NCI-H2227 treated with DMSO at 0.1 percent for 48 hours (cell line): ENCODE data around the gene NHERF2.
A peak's percentile ranks its signal among the peaks of the same experiment; 100 is the strongest.

Source experiments
- DNase-seq: peaks from one replicate; lab custom pipeline; 2025; lab: John Stamatoyannopoulos, UW

NHERF2 gene

DNA sequence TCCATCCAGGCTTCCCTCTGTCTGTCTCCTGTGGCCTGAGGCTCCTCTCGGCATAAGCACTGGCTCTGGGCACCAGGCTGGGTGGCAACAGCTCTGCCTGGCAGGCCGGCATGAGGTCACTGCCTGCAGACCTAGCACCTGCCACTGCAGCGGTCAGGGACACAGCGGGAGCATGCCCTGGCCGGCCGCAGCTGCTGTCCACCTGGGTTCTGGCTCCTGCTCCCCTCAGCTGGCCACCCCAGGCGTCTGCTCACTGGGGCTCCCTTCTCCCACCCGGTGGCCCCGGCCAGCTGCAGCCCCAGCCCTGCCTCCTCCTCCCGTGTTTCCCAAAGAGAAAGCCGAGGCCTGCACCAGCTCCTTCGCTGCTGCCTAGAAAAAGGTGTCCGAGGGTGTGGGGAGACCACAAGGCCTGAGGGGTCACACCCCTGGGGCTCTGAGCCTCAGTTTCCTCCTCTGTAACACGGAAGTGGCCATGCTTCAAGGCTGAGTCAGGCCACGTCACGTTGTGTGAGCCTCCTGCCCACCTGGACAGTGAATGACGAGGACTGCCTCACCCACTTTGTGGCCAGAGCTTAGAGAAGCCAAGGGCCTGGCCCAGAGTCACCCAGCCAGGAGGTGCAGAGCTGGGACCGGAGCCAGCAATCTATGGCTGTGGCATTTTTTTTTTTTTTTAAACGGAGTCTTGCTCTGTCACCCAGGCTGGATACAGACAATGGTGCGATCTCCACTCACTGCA, 14.3 kb downstream of the NHERF2 start:
- DNase-seq = no peak

DNA sequence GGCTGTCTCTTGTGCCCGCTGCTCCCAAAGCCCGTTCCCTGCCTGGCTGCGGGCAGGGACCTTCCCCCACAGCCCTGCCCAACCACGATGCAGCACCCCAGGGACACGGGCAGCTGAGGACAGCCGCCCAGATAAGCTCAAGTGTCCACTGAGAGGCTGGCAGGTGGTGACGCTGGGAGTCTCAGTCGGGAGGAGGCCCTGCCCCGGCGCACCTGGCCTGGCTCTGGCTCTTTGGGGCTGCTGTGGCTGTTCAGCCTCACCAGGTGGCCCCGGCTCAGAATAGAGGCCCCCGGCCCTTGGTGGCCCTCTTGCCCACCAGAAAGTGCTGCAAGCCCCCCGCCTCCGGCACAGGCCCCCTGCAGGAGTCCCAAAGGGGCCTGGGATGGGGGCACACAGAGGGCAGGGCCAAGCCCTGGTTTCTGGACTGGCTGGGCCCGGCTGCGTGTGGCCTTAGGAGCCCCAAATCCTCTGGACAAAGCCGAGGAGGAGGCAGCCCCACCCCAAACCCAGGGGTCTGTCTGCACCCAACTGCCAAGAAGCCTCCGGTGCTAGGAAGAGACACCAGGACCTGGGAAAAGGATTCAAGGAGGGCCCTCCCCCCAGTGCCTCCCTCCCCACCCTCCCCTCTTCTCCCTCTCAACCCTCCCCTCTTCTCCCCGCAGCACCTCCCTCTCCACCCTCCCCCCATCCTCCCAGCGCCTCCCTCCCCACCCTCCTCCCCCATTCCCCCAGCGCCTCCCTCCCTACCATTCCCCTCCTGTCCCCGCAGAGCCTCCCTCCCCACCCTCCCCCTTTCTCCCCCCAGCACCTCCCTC, 15.7 kb downstream of the NHERF2 start:
- DNase-seq = no peak

DNA sequence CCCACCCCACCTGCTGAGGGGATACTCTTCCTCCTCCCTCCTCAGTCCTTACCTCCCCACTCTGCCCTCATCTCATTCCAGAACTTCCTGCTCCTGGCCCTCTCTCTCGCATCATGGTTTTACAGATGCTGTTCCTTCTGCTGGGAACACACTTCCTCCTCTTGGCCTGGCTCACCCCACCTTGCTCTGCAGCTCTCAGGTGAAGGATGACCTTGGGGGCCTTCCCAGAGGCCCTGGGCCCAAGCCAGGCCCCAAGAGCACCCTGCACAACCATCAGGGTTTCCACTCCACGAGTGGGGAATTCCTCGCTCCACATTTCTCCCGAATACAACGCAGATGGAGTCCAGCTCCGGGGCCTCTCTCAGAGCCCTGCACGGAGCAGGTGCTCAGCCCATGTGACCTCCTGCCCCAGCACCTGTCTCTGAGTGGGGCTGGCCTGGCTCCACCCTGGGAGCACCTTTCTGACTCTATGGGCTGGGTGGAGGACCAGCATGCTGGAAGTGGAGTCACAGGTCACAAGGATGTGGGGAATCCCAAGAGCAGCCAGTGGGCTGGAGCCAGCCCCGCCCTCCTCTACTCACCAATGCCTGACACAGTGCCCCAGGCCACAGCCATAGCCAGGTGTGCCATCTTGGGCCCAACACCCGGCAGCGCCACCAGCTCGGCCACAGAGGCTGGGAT, 16.4 kb downstream of the NHERF2 start:
- no peak for DNase-seq

DNA sequence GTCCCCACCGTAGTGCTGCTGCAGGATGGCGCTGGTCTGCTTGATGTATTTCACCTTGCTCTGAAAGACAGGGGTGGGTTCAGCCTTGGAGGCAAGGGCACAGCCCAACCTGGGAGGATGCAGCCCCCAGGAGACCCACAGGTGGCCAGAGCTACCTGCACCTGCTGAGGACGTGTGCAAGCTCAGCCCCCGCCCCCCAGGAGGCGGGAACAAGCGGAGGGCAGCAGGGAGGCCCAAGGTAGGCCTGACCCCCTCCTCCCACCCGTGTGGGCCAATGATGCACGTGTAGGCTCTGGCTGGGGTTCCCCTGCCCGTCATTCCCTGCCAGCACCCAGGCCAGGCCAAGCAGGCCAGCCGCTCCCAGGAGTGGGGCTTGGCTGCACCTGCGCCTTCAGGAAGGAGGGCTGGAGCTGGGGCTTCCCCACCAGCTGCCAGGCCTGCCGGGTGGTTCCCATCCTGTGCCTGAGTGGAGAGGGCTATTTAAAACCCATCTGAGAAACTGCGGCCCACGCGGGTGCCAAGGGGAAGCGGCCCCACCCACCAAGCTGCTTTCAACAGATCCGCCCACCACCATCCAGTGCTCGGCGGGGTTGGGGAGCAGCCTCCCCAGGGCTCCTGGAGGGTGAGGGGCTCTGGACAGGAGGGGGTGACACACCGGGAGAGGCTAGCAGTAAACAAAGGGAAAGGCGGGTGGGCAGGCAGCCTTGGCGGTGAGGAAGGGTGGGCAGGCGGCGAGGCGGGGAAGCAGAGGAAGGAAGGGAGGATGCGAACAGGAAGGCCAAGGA, 17.2 kb downstream of the NHERF2 start:
- no peak for DNase-seq

DNA sequence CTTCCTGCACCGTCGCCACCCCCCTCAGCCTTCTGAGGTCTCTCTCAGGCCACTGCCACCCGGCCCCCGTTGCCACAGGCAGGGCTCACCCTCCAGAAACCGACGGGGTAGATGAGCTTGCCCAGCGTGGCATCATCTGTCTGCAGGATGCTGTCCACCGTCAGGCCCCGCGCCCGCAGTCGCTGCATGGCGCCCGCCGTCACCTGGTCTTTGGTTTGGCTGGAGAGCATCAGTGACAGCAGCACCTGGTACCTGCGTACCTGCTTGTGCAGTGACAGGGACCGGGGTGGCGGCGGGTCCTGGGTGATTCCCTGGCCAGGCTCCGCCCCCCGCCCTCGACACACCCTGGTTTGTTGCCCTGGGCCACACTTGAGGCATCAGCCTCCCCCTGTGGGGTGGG, 17.8 kb downstream of the NHERF2 start:
- DNase-seq = no peak

DNA sequence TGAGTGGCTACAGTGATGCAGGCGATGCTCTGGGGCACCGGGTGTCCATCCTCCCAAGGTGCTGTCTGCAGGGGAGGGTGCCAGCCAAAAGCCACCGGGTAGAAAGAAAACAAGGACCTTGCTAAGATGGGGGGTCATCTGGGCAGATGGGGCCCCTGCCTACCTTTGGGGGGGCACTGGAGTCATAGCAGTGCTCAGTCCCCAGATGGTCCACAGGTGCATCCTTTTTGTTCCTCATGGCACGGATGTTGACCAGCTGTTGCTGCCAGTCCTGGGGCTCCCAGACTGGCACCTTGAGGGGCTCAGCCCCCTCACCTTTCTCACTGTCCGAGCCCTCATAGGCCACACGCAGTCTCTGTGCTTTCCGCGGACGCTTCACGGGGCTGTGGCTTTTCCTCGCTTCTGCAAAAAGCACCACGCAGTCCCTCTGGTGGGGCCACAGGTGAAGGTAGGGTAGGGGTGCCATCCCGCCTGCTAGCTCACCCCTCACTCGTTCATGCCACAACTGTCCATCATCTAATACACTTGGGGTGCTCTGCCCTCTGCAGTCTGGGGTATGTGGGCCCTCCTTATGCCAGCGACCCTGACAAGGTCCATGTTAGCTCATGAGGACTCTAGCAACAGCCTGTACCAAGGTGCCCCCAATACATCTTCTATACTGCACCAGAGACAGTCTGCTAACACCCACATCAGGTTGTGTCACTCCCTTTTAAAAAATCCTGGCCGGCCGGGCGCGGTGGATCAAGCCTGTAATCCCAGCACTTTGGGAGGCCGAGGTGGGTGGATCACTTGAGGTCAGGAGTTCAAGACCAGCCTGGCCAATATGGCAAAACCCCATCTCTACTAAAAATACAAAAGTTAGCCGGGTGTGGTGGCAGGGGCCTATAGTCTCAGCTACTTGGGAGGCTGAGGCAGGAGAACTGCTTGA, 19.5 kb downstream of the NHERF2 start:
- no peak for DNase-seq

DNA sequence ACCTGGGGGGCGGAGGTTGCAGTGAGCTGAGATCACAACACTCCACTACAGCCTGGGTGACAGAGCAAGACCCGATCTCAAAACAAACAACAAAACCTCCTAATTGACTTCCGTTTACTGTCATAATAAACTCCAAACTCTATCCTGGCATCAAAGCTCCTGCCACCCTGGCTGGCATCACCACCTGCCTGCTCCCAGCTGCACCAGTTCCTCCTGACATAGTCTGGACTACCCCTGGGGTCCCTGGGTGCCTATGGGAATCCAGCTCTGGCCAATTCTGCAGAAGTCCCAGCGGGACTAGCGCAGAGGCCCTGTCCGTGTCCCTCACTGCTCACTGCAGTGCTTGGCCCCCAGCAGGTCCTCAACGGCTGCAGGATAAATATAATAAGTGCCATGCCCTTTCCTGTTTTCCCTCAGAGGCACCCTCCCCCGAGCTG, 20.2 kb downstream of the NHERF2 start:
- no peak for DNase-seq

DNA sequence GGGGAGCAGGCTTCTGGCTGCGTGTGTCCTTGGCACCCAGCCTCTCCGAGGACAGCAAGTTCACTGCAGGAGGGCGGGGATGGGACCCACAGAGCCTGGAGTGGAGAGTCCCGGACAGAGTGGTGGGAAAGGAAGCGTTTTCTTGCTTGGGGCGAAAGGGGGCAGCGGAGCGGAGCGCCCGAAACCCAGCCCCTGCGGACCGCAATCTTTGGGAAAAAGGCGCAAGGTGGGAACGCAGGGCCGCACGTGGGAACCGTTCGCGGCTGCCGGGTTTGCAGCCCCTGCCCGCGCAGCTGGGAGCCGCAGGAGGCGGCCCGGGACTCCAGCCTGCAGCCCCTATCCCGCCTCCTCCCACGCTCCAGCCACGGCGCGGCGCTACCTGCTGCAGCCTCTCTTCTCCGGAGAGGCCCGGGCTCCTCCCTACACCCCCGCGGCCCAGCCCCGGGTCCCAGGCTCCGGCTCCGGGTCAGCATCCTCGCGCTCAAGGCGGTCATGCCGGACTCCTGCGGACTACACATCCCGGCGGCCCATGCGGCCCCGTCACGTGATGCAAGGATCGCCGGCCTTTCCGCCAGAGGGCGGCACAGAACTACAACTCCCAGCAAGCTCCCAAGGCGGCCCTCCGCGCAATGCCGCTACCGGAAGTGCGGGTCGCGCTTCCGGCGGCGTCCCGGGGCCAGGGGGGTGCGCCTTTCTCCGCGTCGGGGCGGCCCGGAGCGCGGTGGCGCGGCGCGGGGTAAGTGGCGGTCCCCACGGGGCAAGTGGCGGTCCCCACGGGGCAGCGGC, 20.8 kb downstream of the NHERF2 start, which contains the start of the genes NTHL1 and TSC2:
Gene NTHL1 (minus strand): TSS at position 505 of the 786 bp plus-strand sequence. CDS start 11 bp downstream, at position 494.
Gene TSC2 (plus strand): TSS at position 656 of the 786 bp plus-strand sequence. CDS start 631 bp downstream, outside the sequence.
- DNase-seq = peak; percentile 95

DNA sequence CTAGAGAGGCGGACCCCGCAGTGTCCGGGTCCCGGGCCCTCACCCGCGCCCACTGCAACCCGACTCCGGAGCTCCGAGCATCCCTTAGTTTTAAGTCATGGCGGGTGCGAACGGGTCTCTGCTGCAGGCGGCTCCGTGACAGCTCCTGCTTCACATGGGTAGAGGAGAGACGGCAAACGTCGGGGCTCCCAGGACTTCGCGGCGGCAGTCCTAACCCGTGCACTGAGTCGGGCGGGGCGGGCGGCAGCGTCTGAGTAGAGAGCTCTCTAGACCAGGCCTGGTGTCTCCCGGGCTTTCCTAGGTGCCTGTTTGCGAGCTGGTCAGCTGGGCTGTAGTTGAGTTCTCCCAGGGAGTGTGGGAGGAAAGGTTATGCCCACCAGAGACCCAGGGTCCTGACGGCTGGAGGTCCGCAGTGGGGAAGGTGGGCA, 21.4 kb downstream of the NHERF2 start:
- DNase-seq = no peak

DNA sequence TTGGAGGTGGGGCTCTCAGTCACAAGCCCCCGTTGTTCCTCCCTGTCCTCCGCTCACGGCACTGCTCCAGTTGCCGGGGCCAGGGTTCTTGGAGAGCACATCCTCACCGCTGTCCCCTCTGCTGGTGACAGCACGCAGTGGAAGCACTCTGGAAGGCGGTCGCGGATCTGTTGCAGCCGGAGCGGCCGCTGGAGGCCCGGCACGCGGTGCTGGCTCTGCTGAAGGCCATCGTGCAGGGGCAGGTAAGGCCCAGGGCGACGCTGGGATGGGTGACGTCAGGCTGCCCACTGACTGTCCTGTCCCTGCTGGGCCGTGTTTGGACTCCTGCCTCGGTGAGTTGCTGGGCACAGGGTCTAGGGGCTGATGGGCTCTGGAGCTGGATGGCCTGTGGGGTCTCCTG, 26.5 kb downstream of the NHERF2 start:
- no peak for DNase-seq

DNA sequence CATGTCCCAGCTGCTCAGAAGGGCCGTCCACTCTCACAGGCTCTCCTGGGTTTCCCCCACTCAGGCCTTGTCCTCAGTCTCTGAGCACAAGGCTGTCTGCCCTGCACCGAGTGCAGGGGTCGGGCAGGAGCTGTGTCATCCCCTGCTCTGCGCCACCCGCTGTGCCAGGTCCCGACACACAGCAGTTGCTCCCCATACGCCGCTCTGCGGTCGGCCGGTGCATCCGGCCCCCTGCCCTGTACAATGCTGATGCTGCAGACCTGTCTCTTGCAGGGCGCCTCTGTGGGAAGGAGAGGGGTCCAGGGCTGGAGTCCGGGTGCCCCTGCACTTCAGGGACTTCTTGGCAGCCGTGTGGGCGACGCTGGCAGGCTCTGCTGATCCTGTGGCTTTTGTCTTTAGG, 27.2 kb downstream of the NHERF2 start:
- no peak for DNase-seq

DNA sequence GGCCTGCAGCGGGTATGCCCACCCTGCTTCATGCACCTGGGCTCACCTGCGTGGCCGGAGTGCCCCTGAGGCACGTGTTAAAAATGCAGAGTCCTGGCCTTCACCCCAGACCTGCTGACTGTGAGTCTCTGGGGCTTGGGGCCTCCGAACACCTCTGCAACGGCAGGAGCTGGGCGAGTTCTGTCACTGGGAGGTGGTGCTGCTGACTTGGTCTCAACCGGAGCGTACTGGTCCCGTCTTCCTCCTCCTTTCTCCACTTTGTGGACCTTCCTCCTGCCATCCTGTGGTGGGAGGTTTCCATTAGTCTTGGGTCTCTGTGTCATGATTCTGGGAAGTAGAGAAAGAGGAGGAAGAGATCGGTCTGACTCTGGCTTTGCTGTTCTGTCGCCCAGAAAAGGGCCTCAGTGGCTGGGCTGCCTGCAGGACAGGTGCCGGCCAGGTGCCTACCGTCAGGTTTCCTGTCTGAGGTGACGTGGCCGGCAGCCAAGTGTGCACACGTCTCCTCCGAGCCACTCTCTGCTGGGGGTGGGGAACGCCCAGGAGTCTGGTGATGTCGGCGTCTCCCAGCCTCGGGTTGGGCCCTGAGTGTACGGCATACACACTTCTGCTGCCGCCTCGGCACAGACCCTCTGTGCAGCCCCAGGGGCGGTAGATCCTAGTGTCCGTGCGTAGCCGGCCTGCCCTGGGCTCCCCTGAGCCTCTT, 28.0 kb downstream of the NHERF2 start:
- DNase-seq = no peak

DNA sequence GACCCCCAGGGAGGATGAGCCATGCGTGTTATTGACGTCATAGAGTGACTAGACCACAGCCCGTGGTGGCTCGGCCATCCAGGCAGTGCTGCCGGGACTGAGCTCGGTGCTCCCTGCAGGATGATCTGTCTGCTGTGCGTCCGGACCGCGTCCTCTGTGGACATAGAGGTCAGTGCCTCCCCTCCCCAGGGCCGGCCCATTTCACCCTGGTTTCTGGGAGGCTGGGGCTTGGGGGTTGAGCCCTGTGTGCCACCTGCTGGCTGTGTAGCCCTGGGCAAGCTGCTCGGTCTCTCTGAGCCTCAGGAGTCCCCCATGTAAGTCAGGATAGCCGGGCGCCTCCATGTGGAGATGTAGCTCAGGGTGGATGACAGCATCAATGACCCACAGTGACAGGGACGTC, 29.4 kb downstream of the NHERF2 start:
- no peak for DNase-seq

DNA sequence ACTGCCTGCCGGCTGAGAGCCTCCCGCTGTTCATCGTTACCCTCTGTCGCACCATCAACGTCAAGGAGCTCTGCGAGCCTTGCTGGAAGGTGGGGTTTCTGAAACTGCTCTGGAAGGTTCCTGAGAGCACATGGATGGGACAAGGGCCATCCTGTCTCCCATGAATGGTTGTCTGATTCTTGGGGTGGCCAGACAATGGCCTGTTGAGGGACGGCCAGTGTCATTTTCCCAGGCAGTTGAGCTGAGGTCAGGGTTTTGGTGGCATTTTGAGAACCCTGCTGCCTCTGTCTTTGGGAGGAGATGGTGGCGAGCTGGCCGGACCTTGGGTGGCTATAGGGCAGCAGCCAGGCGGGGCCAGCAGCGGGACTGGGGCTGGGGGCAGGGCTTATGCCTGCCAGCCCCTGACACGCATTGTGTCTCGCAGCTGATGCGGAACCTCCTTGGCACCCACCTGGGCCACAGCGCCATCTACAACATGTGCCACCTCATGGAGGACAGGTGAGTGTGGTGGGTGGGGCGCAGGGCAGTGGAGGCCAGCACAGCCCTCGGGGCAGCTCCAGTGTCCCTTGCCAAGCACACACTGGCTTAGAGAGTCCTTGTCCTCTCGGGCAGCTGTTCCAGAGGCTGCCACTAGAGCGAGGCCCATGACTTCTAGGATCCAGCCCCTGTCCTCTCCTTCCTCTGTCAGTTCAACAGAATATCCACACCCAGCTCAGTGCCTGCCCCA, 30.1 kb downstream of the NHERF2 start:
- no peak for DNase-seq

DNA sequence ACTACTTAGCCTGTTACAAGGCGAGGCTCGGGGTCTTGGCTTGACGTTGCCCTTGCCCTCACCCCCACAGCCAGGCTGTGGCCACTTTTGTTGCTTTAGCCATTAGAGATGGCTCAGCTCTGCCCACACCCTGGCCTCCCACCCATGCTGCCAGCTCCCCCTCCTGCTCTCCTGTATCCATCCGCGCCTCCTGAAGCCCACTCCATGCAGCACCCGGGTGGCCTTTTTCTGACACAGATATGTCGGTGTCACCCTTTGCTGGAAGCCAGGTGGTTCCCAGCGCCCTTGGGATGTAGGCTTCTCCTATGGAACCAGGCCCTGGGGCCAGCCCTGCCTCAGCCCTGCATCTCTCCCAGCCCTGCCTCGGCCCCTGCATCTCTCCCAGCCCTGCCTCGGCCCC, 30.7 kb downstream of the NHERF2 start:
- no peak for DNase-seq

DNA sequence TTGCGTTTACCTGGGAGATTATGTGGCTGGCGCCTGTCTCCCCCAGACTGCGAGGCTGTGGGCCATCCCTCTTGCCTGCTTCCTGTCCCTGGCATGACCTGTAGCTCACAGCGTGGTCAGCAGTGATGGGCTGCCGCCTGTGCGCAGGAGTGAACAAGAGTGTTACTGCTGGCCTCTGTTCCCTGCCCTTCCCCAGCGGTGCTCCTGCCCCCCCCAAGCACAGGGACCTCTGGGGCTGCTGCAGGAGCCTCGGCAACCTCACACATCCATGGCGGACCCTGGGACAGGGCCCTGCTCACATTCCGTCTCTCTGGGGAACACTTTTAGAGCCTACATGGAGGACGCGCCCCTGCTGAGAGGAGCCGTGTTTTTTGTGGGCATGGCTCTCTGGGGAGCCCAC, 31.7 kb downstream of the NHERF2 start:
- no peak for DNase-seq

DNA sequence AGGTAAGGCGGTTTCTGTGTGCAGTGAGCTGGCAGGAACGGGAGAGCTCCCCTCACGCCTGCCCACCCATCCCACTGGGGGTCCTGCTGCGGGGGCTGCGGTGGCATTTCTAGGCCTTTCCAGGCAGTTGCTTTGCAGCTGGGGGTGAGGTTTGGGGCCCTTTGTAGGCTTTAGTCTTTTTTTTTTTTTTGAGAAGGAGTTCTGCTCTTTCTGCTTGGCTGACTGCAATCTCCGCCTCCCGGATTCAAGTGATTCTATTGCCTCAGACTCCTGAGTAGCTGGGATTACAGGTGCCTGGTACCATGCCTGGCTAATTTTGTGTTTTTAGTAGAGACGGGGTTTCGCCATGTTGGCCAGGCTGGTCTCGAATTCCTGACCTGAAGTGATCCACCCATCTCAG, 32.2 kb downstream of the NHERF2 start:
- DNase-seq = no peak

DNA sequence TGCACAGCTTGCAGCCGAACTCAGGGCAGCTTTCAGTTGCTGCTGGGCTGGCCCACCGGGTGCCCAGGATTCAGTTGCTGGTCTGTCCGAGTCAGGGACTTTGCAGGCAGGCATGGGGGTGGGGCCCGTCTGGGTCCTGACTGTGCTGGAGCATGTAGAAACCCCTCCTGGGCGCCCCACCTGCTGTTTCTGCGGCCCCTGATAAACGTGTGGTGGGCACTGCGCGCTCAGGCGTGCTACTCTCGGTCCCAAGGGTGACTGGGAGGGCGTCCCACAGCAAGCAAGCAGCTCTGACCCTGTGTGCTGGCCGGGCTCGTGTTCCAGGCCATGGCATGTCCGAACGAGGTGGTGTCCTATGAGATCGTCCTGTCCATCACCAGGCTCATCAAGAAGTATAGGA, 33.6 kb downstream of the NHERF2 start:
- no peak for DNase-seq

DNA sequence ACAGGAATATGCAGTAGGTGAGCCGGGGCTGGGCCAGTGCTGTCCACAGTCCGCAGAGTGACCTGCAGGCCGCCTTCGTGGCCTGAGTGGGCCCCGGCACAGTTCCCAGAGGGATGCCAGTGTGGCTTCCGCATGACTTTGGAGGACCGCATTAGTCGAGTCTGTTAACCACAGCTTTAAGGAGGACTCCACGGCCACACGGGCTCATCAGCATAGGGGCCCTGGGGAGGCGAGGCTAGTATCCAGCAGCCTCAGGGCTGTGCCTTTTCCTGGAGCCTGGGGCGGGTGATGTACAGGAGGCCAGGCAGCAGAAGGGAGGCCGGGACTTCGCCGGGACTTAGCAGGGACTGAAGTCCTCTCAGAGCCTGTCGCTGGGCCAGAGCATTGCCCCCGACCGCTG, 34.3 kb downstream of the NHERF2 start:
- DNase-seq = no peak
